Hippocampal formation (tissue), 2 donors: ENCODE data around the gene TNK1.
"Not testable (repeated sequence)": the region's sequence is repeated elsewhere in the genome, so short reads cannot be mapped to it uniquely, and the experiment has no call there.

ENCODE experiments used
- DNase-seq, 2 donors: peaks; one replicate each; lab custom pipeline; 2025; lab: John Stamatoyannopoulos, UW

Gene TNK1

GRCh38 chr17:7380855-7381683, at the start of gene TNK1:
TNK1 (plus strand) TSS chr17:7381089; CDS start chr17:7382927, 1,838 bp downstream.
- no peak for DNase-seq

- no peak for DNase-seq
Measured at GRCh38 chr17:7332111-7332510, 48.8 kb upstream of the TNK1 start.

GRCh38 chr17:7332600-7333069, 48.3 kb upstream of the TNK1 start:
- DNase-seq, result not testable (repeated sequence)

- no peak for DNase-seq
Measured at GRCh38 chr17:7334938-7335538, 45.9 kb upstream of the TNK1 start.

GRCh38 chr17:7335765-7336164, 45.1 kb upstream of the TNK1 start:
- DNase-seq, result not testable (repeated sequence)

GRCh38 chr17:7336240-7337175, 44.4 kb upstream of the TNK1 start, which contains the start of gene ACAP1:
ACAP1 (plus strand) TSS chr17:7336529; CDS start chr17:7336735, 206 bp downstream.
- DNase-seq, result no peak

GRCh38 chr17:7337600-7337999, 43.3 kb upstream of the TNK1 start:
- DNase-seq, result not testable (repeated sequence)

GRCh38 chr17:7340179-7340578, 40.7 kb upstream of the TNK1 start:
- no peak for DNase-seq

- DNase-seq, result no peak
Measured at GRCh38 chr17:7341842-7342241, 39.0 kb upstream of the TNK1 start.

- no peak for DNase-seq
Measured at GRCh38 chr17:7343250-7343649, 37.6 kb upstream of the TNK1 start.

GRCh38 chr17:7346761-7347614, 33.9 kb upstream of the TNK1 start:
- DNase-seq, result no peak

GRCh38 chr17:7347630-7348477, 33.0 kb upstream of the TNK1 start:
- DNase-seq, result no peak

GRCh38 chr17:7348478-7349242, 32.2 kb upstream of the TNK1 start:
- no peak for DNase-seq

- DNase-seq, result peak; percentile 68 to 84
Measured at GRCh38 chr17:7351665-7352502, 29.0 kb upstream of the TNK1 start, which contains the start of gene KCTD11. KCTD11 (plus strand) TSS chr17:7352162.

GRCh38 chr17:7352503-7352889, 28.4 kb upstream of the TNK1 start:
- DNase-seq, result no peak

- DNase-seq, result no peak
Measured at GRCh38 chr17:7352910-7353635, 27.8 kb upstream of the TNK1 start.

GRCh38 chr17:7354262-7354843, 26.5 kb upstream of the TNK1 start:
- no peak for DNase-seq
